Measurements from ENCODE around the gene MAML2.

Gene MAML2

GRCh38 chr11:96143041-96143521 lies 199.9 kb downstream of the MAML2 start:
- FAIRE-seq (no peak), DNase-seq (ENCODE audit: insufficient read length, low spot score) (no peak)

GRCh38 chr11:96141626-96142025 lies 201.4 kb downstream of the MAML2 start:
- FAIRE-seq (no peak), DNase-seq (ENCODE audit: insufficient read length, low spot score) (no peak)

- DNase-seq (ENCODE audit: insufficient read length, low spot score) = no peak
- no peak for FAIRE-seq
These were observed 203.3 kb downstream of the MAML2 start for GRCh38 chr11:96139691-96140090.

- peak; percentile 45 for FAIRE-seq
- no peak for DNase-seq (ENCODE audit: insufficient read length, low spot score)
These were observed 205.6 kb downstream of the MAML2 start for GRCh38 chr11:96137373-96137772.

GRCh38 chr11:96136613-96137298 lies 206.2 kb downstream of the MAML2 start:
- FAIRE-seq = no peak
- DNase-seq (ENCODE audit: insufficient read length, low spot score) = no peak

GRCh38 chr11:96134602-96135001 lies 208.4 kb downstream of the MAML2 start:
- no peak for DNase-seq (ENCODE audit: insufficient read length, low spot score)
- no peak for FAIRE-seq

- no peak for DNase-seq (ENCODE audit: insufficient read length, low spot score)
- no peak for FAIRE-seq
These were observed 210.6 kb downstream of the MAML2 start for GRCh38 chr11:96132437-96132836.

GRCh38 chr11:96130061-96130620 lies 212.9 kb downstream of the MAML2 start:
- DNase-seq (ENCODE audit: insufficient read length, low spot score) = no peak
- FAIRE-seq = no peak

GRCh38 chr11:96127596-96127959 lies 215.4 kb downstream of the MAML2 start:
- DNase-seq (ENCODE audit: insufficient read length, low spot score) (no peak), FAIRE-seq (no peak)

GRCh38 chr11:96126917-96127595 lies 215.9 kb downstream of the MAML2 start:
- no peak for FAIRE-seq
- no peak for DNase-seq (ENCODE audit: insufficient read length, low spot score)

GRCh38 chr11:96125400-96125799 lies 217.6 kb downstream of the MAML2 start:
- DNase-seq (ENCODE audit: insufficient read length, low spot score) (no peak), FAIRE-seq (no peak)

- no peak for DNase-seq (ENCODE audit: insufficient read length, low spot score)
- FAIRE-seq = no peak
These were observed 218.8 kb downstream of the MAML2 start for GRCh38 chr11:96124155-96124554.

- no peak for DNase-seq (ENCODE audit: insufficient read length, low spot score)
- no peak for FAIRE-seq
These were observed 219.7 kb downstream of the MAML2 start for GRCh38 chr11:96123301-96123700.

- DNase-seq (ENCODE audit: insufficient read length, low spot score) (no peak), FAIRE-seq (no peak)
These were observed 220.4 kb downstream of the MAML2 start for GRCh38 chr11:96122601-96123074.

- DNase-seq (ENCODE audit: insufficient read length, low spot score) (no peak), FAIRE-seq (no peak)
These were observed 223.8 kb downstream of the MAML2 start for GRCh38 chr11:96119211-96119610.

GRCh38 chr11:96116376-96116775 lies 226.6 kb downstream of the MAML2 start:
- DNase-seq (ENCODE audit: insufficient read length, low spot score) (no peak), FAIRE-seq (no peak)

- DNase-seq (ENCODE audit: insufficient read length, low spot score) (no peak), FAIRE-seq (peak; percentile 73)
These were observed 228.6 kb downstream of the MAML2 start for GRCh38 chr11:96114178-96115064.

- no peak for FAIRE-seq
- no peak for DNase-seq (ENCODE audit: insufficient read length, low spot score)
These were observed 229.8 kb downstream of the MAML2 start for GRCh38 chr11:96113193-96113681.

- FAIRE-seq (peak; percentile 81), DNase-seq (ENCODE audit: insufficient read length, low spot score) (peak; percentile 27)
These were observed 230.5 kb downstream of the MAML2 start for GRCh38 chr11:96112192-96113128.

- DNase-seq (ENCODE audit: insufficient read length, low spot score) (no peak), FAIRE-seq (no peak)
These were observed 231.7 kb downstream of the MAML2 start for GRCh38 chr11:96111308-96111707.
